SK-N-SH treated with all-trans-retinoic acid at 6 μM for 48 hours (cell line): ENCODE measurements around the gene ARPC1B.
"Not testable (repeated sequence)": the region's sequence is repeated elsewhere in the genome, so short reads cannot be mapped to it uniquely, and the experiment has no call there.

Source experiments
- ATAC-seq: fragments of 200-7000 bp; cut with Tn5 transposase; 3 replicates; pipeline ENCODE4 v1.9.1; 2020; ENCODE audit warnings: mild to moderate bottlenecking, moderate library complexity
- ARNTL ChIP-seq: fragments of 450-650 bp; formaldehyde crosslinking; IDR thresholded peaks from 2 replicates; pipeline ENCODE4 v1.5.0; 2020; ENCODE audit warnings: low read depth, mild to moderate bottlenecking, moderate library complexity, borderline replicate concordance
- BACH2 ChIP-seq: fragments of 250-450 bp; sonication (Bioruptor Pico); IDR thresholded peaks from 2 replicates; pipeline ENCODE4 v1.9.0; 2021; ENCODE audit warnings: mild to moderate bottlenecking, borderline replicate concordance
- CSDC2 ChIP-seq: fragments of 250-450 bp; sonication (Bioruptor Pico); IDR thresholded peaks from 2 replicates; pipeline ENCODE4 v1.5.0; 2020; ENCODE audit warnings: mild to moderate bottlenecking, moderate library complexity
- CSRNP3 ChIP-seq: fragments of 250-450 bp; sonication (Bioruptor Pico); IDR thresholded peaks from 2 replicates; pipeline ENCODE4 v1.5.1; 2021; ENCODE audit warnings: mild to moderate bottlenecking, moderate library complexity
- ESRRG ChIP-seq: fragments of 250-450 bp; sonication (Bioruptor Pico); IDR thresholded peaks from 2 replicates; pipeline ENCODE4 v1.6.1; 2021; ENCODE audit warnings: mild to moderate bottlenecking
- GLIS3 ChIP-seq: fragments of 250-450 bp; sonication (Bioruptor Pico); IDR thresholded peaks from 2 replicates; pipeline ENCODE4 v1.5.0; 2020; ENCODE audit warnings: mild to moderate bottlenecking, moderate library complexity
- ISL1 ChIP-seq: fragments of 250-450 bp; sonication (Bioruptor Pico); IDR thresholded peaks from 2 replicates; pipeline ENCODE4 v2.1.2; 2022; ENCODE audit warnings: mild to moderate bottlenecking, moderate library complexity
- OSR1 ChIP-seq: fragments of 250-450 bp; sonication (Bioruptor Pico); IDR thresholded peaks from 2 replicates; pipeline ENCODE4 v1.8.0; 2022; ENCODE audit warnings: moderate library complexity, mild to moderate bottlenecking, inconsistent platforms
- PATZ1 ChIP-seq: fragments of 250-450 bp; sonication (Bioruptor Pico); IDR thresholded peaks from 2 replicates; pipeline ENCODE4 v1.8.0; 2020; ENCODE audit warnings: mild to moderate bottlenecking, moderate library complexity, borderline replicate concordance
- POU6F1 ChIP-seq: fragments of 250-450 bp; sonication (Bioruptor Pico); IDR thresholded peaks from 2 replicates; pipeline ENCODE4 v1.8.0; 2021; ENCODE audit warnings: low read depth, mild to moderate bottlenecking, moderate library complexity, borderline replicate concordance
- PPARA ChIP-seq: fragments of 250-450 bp; sonication (Bioruptor Pico); IDR thresholded peaks from 2 replicates; pipeline ENCODE4 v1.5.0; 2020; ENCODE audit warnings: mild to moderate bottlenecking, borderline replicate concordance
- RARB ChIP-seq: fragments of 250-450 bp; sonication (Bioruptor Pico); IDR thresholded peaks from 2 replicates; pipeline ENCODE4 v1.8.0; 2021; ENCODE audit warnings: mild to moderate bottlenecking, moderate library complexity
- SNAI2 ChIP-seq: fragments of 250-450 bp; sonication (Bioruptor Pico); IDR thresholded peaks from 2 replicates; pipeline ENCODE4 v1.5.0; 2020; ENCODE audit warnings: mild to moderate bottlenecking, moderate library complexity
- TCF4 ChIP-seq: fragments of 250-450 bp; sonication (Bioruptor Pico); IDR thresholded peaks from 2 replicates; pipeline ENCODE4 v1.8.0; 2021; ENCODE audit warnings: mild to moderate bottlenecking, moderate library complexity, borderline replicate concordance
- TOX ChIP-seq: fragments of 250-450 bp; sonication (Bioruptor Pico); IDR thresholded peaks from 2 replicates; pipeline ENCODE4 v1.8.0; 2021; ENCODE audit warnings: mild to moderate bottlenecking, moderate library complexity, borderline replicate concordance
- TSHZ2 ChIP-seq: fragments of 250-450 bp; sonication (Bioruptor Pico); IDR thresholded peaks from 2 replicates; pipeline ENCODE4 v1.5.0; 2020; ENCODE audit warnings: mild to moderate bottlenecking, moderate library complexity
- ZC3H10 ChIP-seq: fragments of 250-450 bp; sonication (Bioruptor Pico); IDR thresholded peaks from 2 replicates; pipeline ENCODE4 v1.5.1; 2021; ENCODE audit warnings: mild to moderate bottlenecking, moderate library complexity
- ZFP3 ChIP-seq: fragments of 250-450 bp; sonication (Bioruptor Pico); IDR thresholded peaks from 2 replicates; pipeline ENCODE4 v1.5.0; 2020; ENCODE audit warnings: mild to moderate bottlenecking, moderate library complexity
- ZFP30 ChIP-seq: fragments of 450-650 bp; formaldehyde crosslinking; IDR thresholded peaks from 2 replicates; pipeline ENCODE4 v1.5.0; 2022; ENCODE audit warnings: mild to moderate bottlenecking, moderate library complexity
- ZNF565 ChIP-seq: fragments of 450-650 bp; formaldehyde crosslinking; conservative IDR thresholded peaks from 2 replicates; pipeline ENCODE4 v1.5.0; 2020; ENCODE audit warnings: low read depth, mild to moderate bottlenecking, moderate library complexity
- ZNF70 ChIP-seq: fragments of 450-650 bp; formaldehyde crosslinking; IDR thresholded peaks from 2 replicates; pipeline ENCODE4 v1.5.0; 2020; ENCODE audit warnings: mild to moderate bottlenecking, moderate library complexity

Gene ARPC1B

GRCh38 chr7:99355098-99355497 is 19.4 kb upstream of the ARPC1B start:
- no peak for TF ChIP-seq POU6F1 (CRISPR knock-in tag)
- TF ChIP-seq SNAI2: no peak
- no peak for TF ChIP-seq ZNF70 (CRISPR knock-in tag)
- no peak for TF ChIP-seq PATZ1 (CRISPR knock-in tag)
- TF ChIP-seq TSHZ2 (CRISPR knock-in tag): no peak
- TF ChIP-seq ZNF565 (CRISPR knock-in tag): no peak
- TF ChIP-seq GLIS3: no peak
- TF ChIP-seq RARB (CRISPR knock-in tag): no peak
- TF ChIP-seq CSRNP3 (CRISPR knock-in tag): no peak
- no peak for TF ChIP-seq ZC3H10 (CRISPR knock-in tag)
- TF ChIP-seq TCF4: no peak
- no peak for TF ChIP-seq ARNTL (CRISPR knock-in tag)
- TF ChIP-seq PPARA: no peak
- no peak for TF ChIP-seq ESRRG (CRISPR knock-in tag)
- no peak for ATAC-seq

- ATAC-seq: no peak
- TF ChIP-seq RARB (CRISPR knock-in tag) (no peak), TOX (CRISPR knock-in tag) (no peak), ISL1 (CRISPR knock-in tag) (no peak), ARNTL (CRISPR knock-in tag) (no peak), SNAI2 (no peak), POU6F1 (CRISPR knock-in tag) (no peak), ZFP30 (CRISPR knock-in tag) (no peak), PATZ1 (CRISPR knock-in tag) (no peak), PPARA (no peak), TCF4 (no peak), CSRNP3 (CRISPR knock-in tag) (no peak), ZNF70 (CRISPR knock-in tag) (no peak), BACH2 (CRISPR knock-in tag) (no peak), CSDC2 (CRISPR knock-in tag) (no peak), ZFP3 (CRISPR knock-in tag) (no peak), GLIS3 (no peak), OSR1 (CRISPR knock-in tag) (no peak), ESRRG (CRISPR knock-in tag) (no peak)
- TF ChIP-seq, all 23 proteins: peak for 0
Observed at GRCh38 chr7:99357701-99358490, 16.6 kb upstream of the ARPC1B start.

GRCh38 chr7:99358521-99358920 is 16.0 kb upstream of the ARPC1B start:
- not testable (repeated sequence) for ATAC-seq
